ENCODE measurements around the gene OPCML. TPM values are rescaled to one million over a fixed set of nuclear protein-coding genes. Genes with fewer than 3 reads are reported as not detected.

Gene OPCML
- total RNA-seq, 1 experiment from 2014 or later = 0.94 TPM

GRCh38 chr11:132976115-132976514, 556.2 kb downstream of the OPCML start:
- Histone ChIP-seq H3K9me3 (ENCODE audit: control insufficient read depth, low read depth, low read length) (no peaks in the 10 kb centered on the region), H3K4ac (ENCODE audit: low read depth, low read length) (no peak overlapping the region), H2BK12ac (ENCODE audit: insufficient read length, low read depth, low read length) (no peak overlapping the region), H2BK120ac (ENCODE audit: low read depth, low read length, poor library complexity, severe bottlenecking) (no peak overlapping the region), H3K79me1 (ENCODE audit: insufficient read depth, low read depth, low read length, poor library complexity, severe bottlenecking) (no peaks in the 10 kb centered on the region), H3K4me1 (ENCODE audit: insufficient read depth, low read length) (no peaks in the 10 kb centered on the region), H3K23ac (ENCODE audit: insufficient read length, low read depth, low read length) (no peak overlapping the region), H3K14ac (ENCODE audit: insufficient read depth, low read length) (no peak overlapping the region), H3K56ac (ENCODE audit: insufficient read length, low read depth, low read length) (no peak overlapping the region), H4K91ac (ENCODE audit: insufficient read length, low read depth, low read length) (no peak overlapping the region), H4K5ac (ENCODE audit: insufficient read length, low read depth, low read length) (no peak overlapping the region), H3K27ac (ENCODE audit: insufficient read length, low read depth, low read length) (no peak overlapping the region), H4K20me1 (ENCODE audit: control insufficient read depth, insufficient read depth, insufficient read length) (no peaks in the 10 kb centered on the region), H4K8ac (replicated peaks; ENCODE audit: insufficient read length, low read depth, low read length) (no peak overlapping the region), H3K18ac (ENCODE audit: insufficient read length, low read depth, low read length) (no peak overlapping the region), H2BK5ac (ENCODE audit: insufficient read length, low read length) (no peak overlapping the region), H2BK15ac (ENCODE audit: low read depth, low read length) (no peak overlapping the region), H3K4me2 (ENCODE audit: insufficient read depth, insufficient read length, low read length) (no peak overlapping the region), H2BK20ac (ENCODE audit: low read depth, low read length, poor library complexity, severe bottlenecking) (no peak overlapping the region), H3K9ac (ENCODE audit: extremely low read depth, insufficient read length, low read length) (no peak overlapping the region), H3K27me3 (ENCODE audit: insufficient read depth, low read length) (no peaks in the 10 kb centered on the region), H3K23me2 (ENCODE audit: insufficient read length, low read depth, low read length, poor library complexity, severe bottlenecking) (no peaks in the 10 kb centered on the region), H2AK5ac (ENCODE audit: insufficient read length, low read length) (no peak overlapping the region), H2AFZ (ENCODE audit: low read length) (no peak overlapping the region), H3T11ph (ENCODE audit: low read length) (no peak overlapping the region), H3K79me2 (ENCODE audit: insufficient read depth, low read length) (no peaks in the 10 kb centered on the region)
- Mint-ChIP-seq H3K27ac (no peak overlapping the region), H3K4me1 (peaks cover 10 to 19% of the 10 kb centered on the region in 2 experiments), H3K9me3 (no peaks in the 10 kb centered on the region), H3K4me3 (no peak overlapping the region), H3K27me3 (ENCODE audit: low read depth) (peaks cover under 1% of the 10 kb centered on the region), H3K36me3 (ENCODE audit: insufficient read depth in 1 of 3, low read depth in 3 of 3) (no peaks in the 10 kb centered on the region; a peak in 1 of 7 replicates)
- TF ChIP-seq CTCF (conservative IDR thresholded peaks at IDR 0.05) = no peak
- DNase-seq = no peak
- no CpG with 5 or more reads among the region's 5 CpGs for WGBS (ENCODE audit: extremely low coverage, insufficient read length, low lambda C conversion rate)

All from H9 (cell line).